ENCODE measurements around the gene SPHKAP.

SPHKAP gene

DNA sequence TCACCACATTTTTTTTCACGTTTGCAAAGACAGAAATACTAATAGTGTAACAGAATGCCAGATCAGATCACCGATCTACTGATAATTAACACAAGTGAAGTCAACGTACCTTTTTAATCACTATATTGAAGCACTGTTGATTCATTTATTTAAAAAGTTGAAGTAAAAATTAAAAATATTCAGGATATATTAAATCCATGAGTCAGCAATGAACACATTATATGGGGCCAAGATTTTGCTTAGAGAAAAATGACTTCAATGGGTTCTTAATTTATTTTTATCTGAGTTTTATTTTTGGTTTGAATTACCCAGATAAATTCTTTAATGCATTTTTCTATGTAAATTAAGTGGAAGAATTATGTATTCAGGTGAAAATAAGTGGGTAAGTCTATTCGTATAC lies 14.2 kb downstream of the SPHKAP start:
- no peak overlapping the region for H3K4me3 ChIP-seq (ENCODE audit: low read depth, low read length)
- DNase-seq (ENCODE audit: low read depth, low spot score) = no peak
- CTCF ChIA-PET = no interaction called here
- POLR2A ChIA-PET = no interaction called here
- TF ChIP-seq, protein P1, sequence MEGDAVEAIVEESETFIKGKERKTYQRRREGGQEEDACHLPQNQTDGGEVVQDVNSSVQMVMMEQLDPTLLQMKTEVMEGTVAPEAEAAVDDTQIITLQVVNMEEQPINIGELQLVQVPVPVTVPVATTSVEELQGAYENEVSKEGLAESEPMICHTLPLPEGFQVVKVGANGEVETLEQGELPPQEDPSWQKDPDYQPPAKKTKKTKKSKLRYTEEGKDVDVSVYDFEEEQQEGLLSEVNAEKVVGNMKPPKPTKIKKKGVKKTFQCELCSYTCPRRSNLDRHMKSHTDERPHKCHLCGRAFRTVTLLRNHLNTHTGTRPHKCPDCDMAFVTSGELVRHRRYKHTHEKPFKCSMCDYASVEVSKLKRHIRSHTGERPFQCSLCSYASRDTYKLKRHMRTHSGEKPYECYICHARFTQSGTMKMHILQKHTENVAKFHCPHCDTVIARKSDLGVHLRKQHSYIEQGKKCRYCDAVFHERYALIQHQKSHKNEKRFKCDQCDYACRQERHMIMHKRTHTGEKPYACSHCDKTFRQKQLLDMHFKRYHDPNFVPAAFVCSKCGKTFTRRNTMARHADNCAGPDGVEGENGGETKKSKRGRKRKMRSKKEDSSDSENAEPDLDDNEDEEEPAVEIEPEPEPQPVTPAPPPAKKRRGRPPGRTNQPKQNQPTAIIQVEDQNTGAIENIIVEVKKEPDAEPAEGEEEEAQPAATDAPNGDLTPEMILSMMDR (IDR thresholded peaks at IDR 0.05; ENCODE audit: insufficient read depth, low read length, missing control alignments) = no peak

DNA sequence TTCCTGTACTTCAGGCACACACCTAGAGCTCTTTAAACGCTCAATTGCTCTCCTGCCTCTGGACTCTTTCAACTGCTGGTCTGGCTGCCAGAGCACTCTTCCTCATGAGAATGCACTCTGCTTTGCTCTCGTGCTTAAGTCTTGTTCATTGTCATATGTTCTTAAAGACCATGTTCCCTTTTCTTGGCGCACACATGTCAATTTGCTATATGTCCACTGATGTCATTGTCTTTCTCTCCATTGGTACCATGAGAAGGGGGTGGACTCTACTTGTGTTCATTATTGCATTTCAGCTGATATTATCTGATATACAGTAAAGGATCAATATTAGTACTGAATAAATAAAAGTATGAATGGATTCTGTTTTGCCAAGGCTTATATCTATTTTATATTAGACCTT lies 16.8 kb downstream of the SPHKAP start:
- ChIA-PET POLR2A (no interaction called here), CTCF (no interaction called here)
- H3K4me3 ChIP-seq (ENCODE audit: low read depth, low read length) = no peak overlapping the region
- no peak for DNase-seq (ENCODE audit: low read depth, low spot score)
- TF ChIP-seq, protein P1 (IDR thresholded peaks at IDR 0.05; ENCODE audit: insufficient read depth, low read length, missing control alignments) = no peak

DNA sequence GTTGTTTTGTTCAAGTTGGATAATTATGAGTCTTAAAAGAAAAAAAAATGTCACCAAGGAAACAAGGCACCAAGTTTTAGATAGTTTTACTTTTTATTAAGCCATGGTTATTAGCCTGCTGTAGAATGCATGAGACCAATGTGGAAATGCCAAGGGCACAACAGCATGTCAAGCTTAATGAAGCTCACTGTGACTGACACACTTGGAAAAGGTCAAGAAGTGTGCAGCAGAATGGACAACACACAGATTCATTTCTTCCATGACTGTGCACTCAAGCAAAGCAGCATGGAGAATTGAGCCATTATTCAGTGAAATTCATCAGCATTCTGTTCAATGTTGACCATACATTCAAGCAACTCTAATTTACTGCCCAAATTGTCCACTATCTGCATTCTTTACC lies 23.6 kb downstream of the SPHKAP start:
- ChIA-PET CTCF (no interaction called here), POLR2A (no interaction called here)
- TF ChIP-seq, protein P1 (IDR thresholded peaks at IDR 0.05; ENCODE audit: insufficient read depth, low read length, missing control alignments) = no peak
- no peak for DNase-seq (ENCODE audit: low read depth, low spot score)
- no peak overlapping the region for H3K4me3 ChIP-seq (ENCODE audit: low read depth, low read length)

DNA sequence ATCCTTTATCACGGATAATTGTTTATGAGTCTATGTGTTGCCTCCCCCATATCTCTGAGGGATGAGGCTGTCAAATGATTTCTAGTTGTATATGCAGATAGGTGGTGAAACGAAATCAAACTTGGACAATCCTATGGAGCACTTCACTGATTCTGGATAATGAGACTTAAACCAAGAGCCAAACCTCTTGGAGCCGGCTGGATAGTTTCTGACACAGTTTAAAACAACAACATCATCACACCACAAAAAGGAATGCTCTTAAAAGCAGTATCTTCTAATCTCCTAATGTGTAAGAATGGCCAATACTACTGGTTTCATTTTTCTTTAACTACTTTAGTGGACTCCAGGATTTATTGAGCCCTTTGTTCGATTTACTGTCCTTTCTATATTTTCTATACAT lies 36.5 kb downstream of the SPHKAP start:
- POLR2A ChIA-PET = no interaction called here
- TF ChIP-seq, protein P1 (IDR thresholded peaks at IDR 0.05; ENCODE audit: insufficient read depth, low read length, missing control alignments) = no peak
- CTCF ChIA-PET = no interaction called here

DNA sequence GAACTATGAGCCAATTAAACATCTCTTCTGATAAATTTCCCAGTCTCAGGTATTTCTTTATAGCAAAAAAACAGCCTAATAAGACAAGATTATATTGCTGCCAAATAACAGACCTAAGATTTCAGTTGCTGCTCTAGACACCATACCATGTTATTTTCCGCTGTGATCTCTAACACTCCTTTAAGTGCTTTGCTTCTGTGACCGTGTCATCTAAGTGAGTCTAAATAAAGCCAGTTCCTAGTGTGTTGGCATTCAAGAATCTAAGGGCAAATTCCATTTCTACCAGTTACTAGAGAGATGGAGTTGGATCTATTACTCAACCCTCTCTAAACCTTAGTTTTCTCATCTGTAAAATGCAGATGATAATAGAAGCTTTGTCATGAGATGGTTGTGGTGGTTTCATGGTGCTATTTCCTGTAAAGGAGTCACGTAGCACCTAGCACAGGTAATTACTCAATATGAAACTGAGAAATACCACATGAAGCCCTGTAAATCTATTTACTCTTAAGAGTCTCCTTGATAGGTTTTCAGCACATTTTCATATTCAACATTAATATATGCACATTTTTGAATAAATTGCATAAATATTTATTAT lies 40.5 kb downstream of the SPHKAP start:
- CTCF ChIA-PET = no interaction called here
- no peak overlapping the region for H3K4me3 ChIP-seq (ENCODE audit: low read depth, low read length)
- TF ChIP-seq, protein P1 (IDR thresholded peaks at IDR 0.05; ENCODE audit: insufficient read depth, low read length, missing control alignments) = no peak
- POLR2A ChIA-PET = no interaction called here
- DNase-seq (ENCODE audit: low read depth, low spot score) = no peak

More for the DNA sequence above, 36.5 kb downstream of the SPHKAP start:
- no peak overlapping the region for H3K4me3 ChIP-seq (ENCODE audit: low read depth, low read length)
- no peak for DNase-seq (ENCODE audit: low read depth, low spot score)

DNA sequence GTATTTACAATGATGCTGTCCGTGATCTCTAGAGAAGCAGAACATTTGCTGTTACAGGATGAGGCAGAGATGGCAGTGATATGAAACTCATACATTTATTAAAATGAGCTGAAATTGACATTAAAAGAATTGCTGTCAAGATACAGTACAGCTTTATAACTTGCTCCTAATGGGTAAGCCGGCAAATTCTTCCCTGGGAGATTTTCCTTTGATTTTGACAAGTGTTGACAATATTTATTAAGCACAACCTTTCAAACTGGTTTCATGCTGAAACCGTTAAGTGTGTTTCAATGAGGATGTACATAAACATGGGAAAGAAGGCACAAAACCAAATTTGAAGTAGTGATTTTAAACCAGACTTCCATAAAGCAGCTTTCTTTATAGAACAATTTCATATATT lies 45.5 kb downstream of the SPHKAP start:
- H3K4me3 ChIP-seq (ENCODE audit: low read depth, low read length) = no peak overlapping the region
- TF ChIP-seq, protein P1 (IDR thresholded peaks at IDR 0.05; ENCODE audit: insufficient read depth, low read length, missing control alignments) = no peak
- ChIA-PET CTCF (no interaction called here), POLR2A (no interaction called here)
- no peak for DNase-seq (ENCODE audit: low read depth, low spot score)
